Activated CD8-positive, alpha-beta memory T cell treated with anti-CD3 and anti-CD28 coated beads, Interleukin-2, amount 50 U/mL, for 1 hour (primary cell): ENCODE measurements around the gene QRFP.

Source experiments
- DNase-seq: peaks from one replicate; pipeline ENCODE4 v3.0.0-alpha.2; 2020; ENCODE audit errors: extremely low read depth

QRFP gene

GRCh38 chr9:130933114-130934046 lies 36.8 kb upstream of the QRFP start:
- DNase-seq = no peak

GRCh38 chr9:130932255-130933079 lies 35.9 kb upstream of the QRFP start:
- DNase-seq = no peak

GRCh38 chr9:130931508-130932254 lies 35.1 kb upstream of the QRFP start:
- no peak for DNase-seq

DNA sequence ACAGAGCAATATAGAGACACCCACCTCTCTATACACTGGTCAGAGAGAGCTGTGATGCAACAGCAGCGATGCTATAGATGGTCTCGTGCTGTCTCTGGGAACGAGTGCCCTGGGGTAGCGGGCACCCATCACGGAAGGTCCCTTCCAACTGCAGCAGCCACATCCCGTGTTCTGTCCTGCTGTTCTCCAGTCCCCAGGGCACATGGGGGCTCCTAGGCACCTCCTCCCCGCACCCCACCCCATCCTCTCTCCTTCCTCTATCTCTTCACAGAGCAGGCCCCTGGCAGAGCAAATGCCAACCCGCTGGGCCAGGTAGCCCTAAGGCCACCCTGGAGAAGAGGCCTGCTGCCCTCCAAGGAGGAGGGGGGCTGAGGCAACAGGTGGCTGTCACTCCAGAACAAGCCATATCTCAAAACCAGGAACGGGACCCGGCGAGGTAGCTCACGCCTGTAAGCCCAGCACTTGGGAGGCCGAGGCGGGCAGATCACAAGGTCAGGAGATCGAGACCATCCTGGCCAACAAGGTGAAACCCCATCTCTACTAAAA lies 34.3 kb upstream of the QRFP start:
- no peak for DNase-seq

GRCh38 chr9:130930132-130930803 lies 33.7 kb upstream of the QRFP start:
- no peak for DNase-seq

- DNase-seq = no peak
Measured at GRCh38 chr9:130929571-130930038, 33.0 kb upstream of the QRFP start.

DNA sequence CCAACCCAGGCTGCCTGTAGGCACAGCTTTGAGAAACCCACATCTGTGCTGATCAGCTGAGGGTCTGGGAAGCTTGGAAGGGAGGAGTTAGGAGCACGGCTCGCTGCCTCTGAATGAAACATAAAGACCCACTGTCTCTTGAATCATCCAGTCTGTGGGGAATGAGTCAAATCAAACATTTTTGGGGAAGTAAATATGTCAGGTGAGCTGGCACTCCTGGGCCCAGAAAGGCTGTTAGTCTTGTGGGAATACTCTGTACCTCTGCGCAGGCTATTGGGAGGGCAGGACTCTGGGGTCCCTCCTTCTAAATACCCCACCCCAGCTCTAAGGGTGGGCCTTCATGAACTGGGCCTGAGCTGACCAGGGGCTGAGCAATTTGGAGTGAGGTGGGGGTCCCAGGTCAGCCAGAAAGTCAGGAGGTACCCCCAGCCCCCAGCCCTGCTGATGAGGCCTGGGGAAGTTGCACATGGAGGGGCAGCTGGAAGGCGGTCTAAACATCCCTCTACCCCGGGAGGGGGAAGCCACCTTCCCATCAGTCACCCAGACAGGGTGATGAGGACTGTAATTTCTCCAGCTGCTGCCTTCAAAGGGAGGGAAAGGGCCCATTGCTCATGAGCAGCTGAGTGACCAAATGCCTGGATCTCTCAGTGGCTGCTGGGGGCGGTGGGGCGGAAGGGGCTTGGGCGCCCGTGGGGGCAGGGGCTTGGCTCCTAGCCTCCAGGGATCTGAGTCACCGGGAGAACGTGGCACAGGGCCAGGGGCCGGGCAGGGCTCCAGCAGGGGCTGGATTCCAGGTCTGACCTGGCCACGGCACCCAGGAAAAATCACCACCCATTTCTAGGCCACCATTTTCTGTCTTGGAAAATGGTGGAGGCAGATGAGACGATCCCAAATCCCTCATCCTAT lies 31.6 kb upstream of the QRFP start:
- DNase-seq = no peak

DNA sequence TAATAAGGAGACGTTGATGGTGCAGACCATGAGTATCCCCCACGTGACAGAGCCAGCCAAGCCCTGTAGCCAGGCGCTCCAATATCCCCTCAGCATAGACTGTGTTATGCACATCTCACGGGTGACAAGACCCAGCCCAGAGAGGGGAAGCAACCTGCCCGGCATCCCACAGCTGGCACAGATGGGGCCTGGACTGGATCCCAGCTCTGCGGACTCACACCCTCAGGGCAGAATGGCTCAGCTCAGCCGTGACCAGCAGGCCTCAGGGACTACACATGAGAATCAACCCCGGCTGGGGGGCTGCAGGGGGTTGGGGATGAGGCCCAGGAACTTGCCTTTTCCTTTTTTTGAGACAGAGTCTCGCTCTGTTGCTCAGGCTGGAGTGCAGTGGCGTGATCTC lies 30.7 kb upstream of the QRFP start:
- DNase-seq = no peak

DNA sequence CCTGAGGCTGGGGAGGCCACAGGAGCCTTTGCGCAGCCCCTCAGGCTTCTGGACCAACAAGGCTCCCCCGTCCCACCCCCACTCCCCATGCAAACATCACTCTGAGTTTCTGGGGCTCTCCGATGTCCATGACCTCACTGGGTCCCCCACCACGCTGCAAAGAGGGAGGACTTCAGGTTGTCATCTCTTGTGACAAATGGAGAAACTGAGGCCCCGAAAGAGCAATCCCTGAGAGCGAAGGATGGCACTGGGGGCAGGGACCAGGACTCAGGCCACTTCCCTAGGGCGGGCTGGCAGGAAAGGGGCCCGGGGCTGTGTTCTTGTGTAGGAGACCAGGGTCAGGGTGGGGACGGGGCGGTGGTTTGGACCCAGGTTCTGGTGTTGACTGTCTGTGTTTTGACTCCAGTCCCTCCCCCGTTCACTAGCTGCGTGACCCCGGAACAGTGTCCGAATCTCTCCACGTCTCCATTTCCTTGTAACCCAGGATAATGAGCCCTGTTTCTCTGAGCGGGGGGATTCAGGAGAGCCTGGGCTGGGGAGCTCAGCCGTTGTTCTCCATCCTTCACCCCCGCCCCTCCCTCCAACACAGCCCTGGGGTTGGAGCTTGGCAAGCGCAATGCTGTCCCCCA lies 28.6 kb upstream of the QRFP start:
- no peak for DNase-seq

DNA sequence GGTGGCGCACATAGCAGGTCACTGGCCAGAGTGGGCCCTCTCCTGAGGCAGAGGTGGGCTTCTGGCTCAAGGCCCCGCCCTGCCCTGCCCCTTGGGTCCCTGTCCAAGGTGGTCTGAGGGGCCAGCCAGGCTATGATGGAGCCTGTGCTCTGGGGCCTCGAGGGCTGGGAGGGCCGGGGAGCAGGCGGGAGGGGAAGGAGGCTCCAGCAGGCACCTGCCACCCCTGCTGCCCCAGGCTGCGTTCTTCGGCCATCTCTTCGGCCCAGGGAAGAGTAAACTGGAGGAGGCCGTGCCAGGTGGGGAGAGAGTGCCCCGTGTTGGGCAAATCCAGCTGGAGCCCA lies 27.8 kb upstream of the QRFP start:
- DNase-seq = no peak

- DNase-seq = no peak
Measured at GRCh38 chr9:130923611-130924447, 27.2 kb upstream of the QRFP start.

DNA sequence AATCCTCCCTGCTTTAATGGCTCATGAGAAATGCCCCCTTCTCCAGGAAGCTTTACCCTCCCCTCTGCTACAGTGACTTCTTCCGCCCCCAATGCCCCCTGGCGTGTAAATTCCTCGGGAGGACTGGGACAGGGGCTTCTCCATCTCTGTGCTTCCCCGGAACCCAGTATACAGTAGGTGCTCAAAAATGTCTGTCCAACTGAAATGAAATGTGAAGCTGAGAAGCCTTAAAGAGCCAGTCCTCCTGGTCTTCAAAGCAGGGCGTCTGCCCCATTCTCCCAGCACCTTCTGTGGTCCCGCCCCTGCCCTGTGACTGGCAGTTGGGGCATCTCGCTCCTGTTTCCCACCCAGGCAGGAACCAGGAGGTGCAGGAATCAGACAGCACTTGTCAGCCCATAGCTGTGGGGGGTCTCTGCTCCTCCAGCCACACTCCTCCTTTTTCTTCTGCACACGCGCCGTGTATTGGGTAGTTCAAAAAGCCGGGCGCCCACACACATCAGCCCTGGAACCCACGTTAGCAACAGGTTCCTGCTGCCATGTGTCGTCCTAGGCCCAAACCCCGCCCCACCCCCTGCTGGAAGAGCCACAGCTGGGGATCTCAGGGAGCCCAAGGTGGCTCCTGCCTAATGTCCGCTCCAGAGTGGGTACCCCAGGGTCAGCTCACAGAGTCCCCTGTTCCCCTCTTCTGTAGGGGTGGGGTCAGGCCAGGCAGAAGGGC lies 26.4 kb upstream of the QRFP start:
- DNase-seq = no peak

DNA sequence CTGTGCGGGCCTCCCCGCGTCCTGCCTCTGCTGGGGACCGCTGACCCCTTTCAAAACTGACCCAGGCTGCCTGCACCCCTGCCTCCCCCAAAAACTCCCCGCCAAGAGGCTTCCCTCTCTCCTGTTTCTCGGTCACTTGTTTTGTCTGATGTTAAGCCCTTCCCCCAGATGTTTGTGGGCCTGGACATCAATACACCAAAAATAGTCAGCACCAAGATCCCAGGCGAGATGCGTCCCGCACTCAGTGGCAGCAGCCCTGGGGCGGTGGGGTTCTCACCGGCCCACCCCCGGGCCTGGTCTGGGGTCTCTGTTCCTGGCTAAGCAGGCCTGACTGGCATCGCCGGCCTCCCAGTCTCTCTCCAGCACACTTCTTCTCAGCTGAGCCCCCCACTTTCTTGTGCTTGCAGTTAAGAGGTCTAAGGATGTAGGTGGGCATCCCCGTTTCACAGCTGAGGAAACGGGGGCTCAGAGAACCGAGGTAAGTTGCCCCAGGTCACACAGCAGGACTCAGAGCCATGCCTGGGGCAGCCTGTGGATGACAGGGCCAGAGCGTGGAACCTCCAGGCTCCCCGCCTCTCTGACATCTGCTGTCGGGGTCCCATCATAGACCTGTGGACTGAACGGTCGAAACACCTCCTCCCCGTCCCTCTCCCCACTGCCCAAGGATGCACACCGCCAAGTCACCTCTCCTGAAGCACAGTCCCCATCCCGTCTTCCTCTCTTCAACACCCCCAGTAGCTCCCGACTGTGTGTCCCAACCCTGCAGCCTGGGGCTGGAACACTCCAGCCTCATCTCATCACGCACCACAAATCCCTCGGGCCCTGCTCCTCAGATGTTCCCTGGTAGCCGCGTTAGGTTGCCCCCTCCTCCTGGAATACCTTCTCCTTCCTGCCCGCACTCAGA lies 25.6 kb upstream of the QRFP start:
- no peak for DNase-seq

- DNase-seq = no peak
Measured at GRCh38 chr9:130921300-130921988, 24.8 kb upstream of the QRFP start.

- DNase-seq = no peak
Measured at GRCh38 chr9:130920762-130921299, 24.2 kb upstream of the QRFP start.

- no peak for DNase-seq
Measured at GRCh38 chr9:130920233-130920632, 23.6 kb upstream of the QRFP start.
